HFF-Myc (cell line): ENCODE results near the gene RUNX1.

Experiments
- DNase-seq: peaks from one replicate; pipeline ENCODE4 v3.0.0-alpha.2; 2011; ENCODE audit warnings: low read depth; ENCODE audit errors: extremely low read depth
- H3K4me3 ChIP-seq: replicated peaks from 2 replicates; pipeline ENCODE4 v1.5.1; 2011; ENCODE audit warnings: low read depth, mild to moderate bottlenecking, control low read depth, low read length
- TF ChIP-seq, protein P1 (sequence below): IDR thresholded peaks from 2 replicates; pipeline ENCODE4 v1.5.1; 2012; ENCODE audit warnings: mild to moderate bottlenecking, low read depth, low read length, control low read depth; ENCODE audit errors: missing control alignments

The RUNX1 gene

DNA sequence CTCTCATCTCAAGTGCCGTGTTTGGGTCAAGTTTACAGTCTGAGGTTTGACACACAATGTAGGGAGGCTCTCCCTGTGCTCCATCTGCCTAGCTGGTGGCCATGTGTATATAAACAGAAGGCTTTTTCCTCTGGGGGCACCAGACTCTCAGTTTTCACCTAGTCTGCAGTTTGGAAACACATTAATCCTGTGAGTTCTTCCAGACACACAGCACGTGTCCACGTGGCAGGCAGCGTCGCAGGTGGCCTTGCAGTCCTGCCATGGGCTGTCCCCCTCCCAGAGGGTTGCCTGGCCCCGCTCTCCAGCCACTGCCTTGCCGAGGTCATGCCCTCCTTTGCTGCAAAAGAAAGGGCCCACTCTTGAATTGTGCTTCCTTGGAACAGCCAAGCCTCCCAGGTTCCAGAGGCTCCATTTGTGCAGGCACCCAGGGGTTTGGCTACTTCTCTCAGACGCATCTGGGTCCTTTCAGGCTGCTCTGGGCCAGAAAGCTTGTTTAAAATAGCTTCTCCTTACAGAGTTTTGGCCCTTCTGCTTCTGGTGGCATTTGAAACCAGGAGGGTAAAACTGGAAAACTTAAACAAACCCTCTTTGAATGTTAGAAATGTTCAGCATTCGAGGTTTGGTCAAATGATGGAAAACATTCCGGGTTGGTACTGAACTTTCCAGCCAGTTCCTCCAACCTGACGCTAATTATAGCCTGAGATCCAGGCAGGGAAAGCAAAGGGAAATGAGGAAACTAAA lies 4.4 kb upstream of the RUNX1 start:
- DNase-seq, result no peak
- H3K4me3 ChIP-seq, result no peak overlapping the region
- TF ChIP-seq, protein P1, sequence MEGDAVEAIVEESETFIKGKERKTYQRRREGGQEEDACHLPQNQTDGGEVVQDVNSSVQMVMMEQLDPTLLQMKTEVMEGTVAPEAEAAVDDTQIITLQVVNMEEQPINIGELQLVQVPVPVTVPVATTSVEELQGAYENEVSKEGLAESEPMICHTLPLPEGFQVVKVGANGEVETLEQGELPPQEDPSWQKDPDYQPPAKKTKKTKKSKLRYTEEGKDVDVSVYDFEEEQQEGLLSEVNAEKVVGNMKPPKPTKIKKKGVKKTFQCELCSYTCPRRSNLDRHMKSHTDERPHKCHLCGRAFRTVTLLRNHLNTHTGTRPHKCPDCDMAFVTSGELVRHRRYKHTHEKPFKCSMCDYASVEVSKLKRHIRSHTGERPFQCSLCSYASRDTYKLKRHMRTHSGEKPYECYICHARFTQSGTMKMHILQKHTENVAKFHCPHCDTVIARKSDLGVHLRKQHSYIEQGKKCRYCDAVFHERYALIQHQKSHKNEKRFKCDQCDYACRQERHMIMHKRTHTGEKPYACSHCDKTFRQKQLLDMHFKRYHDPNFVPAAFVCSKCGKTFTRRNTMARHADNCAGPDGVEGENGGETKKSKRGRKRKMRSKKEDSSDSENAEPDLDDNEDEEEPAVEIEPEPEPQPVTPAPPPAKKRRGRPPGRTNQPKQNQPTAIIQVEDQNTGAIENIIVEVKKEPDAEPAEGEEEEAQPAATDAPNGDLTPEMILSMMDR, result peak; percentile 17

DNA sequence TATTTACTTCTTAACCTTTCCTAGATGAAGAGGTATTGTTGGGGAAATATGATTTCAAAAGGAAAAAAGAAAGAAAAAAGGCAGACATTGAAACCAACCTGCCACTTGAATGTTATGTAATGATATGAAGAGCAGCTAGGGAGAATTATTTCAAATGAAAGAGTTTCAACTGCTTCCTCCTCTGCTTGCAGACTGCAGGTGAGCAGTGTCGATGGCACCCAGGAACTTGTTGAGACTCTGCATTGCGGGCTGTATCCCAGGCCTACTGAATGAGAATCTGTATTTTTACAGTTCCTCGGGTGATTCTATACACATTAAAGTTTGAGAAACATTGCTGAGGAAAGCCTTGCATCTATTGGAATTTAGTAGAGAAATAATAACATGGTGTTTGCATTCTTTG lies 3.7 kb upstream of the RUNX1 start:
- TF ChIP-seq, protein P1, result no peak
- DNase-seq, result no peak
- no peak overlapping the region for H3K4me3 ChIP-seq

DNA sequence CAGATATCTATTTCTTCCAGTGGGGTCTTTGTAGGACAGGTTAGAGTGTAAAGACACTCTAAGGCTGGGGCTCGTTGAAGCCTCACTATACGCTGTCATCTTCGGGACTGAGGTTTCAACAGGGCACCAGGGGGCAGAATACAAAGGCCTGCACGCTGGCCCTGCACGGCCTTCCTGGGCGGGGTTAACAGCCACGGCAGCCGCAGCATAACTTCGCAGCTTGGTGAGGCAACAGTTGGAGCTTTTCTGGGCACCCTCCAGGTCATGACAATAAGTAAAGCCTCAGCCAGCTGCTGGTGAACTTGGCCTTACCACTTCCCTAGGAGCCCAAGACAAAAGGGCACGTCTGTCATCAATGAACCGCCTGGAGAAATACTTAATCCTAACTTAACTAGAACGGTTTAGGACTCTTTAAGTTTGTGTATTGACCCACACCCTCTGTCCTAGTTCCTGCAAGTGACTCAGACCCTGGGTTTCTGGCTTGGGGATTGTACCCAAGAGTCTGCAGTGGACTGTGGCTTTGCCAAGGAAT lies 2.3 kb upstream of the RUNX1 start:
- TF ChIP-seq, protein P1, result peak; percentile 46
- peak; percentile 21 for DNase-seq
- H3K4me3 ChIP-seq, result no peak overlapping the region

DNA sequence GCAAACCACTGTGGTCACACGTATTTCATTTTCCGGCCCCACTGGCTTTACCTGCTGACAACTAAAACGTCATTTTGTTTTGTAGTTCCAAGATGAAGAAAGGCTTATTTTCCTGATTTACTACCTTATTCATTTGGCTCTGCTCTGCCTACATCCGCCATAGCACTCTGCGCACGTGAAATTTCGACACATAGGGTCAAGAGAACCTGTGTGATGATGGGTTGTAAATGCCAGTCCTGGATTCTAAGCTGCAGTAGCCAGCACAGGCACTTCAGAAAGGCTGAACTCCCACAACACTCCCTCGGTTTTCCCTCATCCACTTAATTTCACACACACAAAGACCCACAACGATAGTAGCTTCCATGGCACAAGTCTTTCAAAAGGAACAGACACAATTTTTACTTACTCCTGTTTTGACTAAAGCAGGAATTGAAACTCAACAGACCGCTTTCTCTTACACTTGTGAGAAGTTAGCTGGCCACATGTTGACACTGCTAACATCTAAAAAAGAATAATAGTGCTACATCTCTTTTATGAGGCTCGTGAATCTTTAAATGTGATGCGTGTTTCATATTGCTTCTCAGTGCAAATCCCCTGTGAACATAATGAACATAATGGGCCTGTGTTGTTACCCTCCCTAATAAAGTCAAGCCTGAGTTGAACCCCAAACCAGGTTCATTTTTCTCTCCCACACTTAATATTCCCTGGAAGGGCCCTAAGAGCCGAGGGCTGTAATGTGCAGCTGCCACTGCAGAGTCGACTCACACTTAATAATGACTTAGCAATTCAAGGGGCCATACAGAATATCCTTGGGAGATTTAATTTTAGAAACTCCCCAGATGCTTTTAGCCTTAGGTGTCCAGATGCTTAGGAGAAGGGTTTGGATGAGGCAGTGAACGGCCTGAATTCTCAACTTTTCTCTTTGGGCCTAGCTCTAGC lies 1.5 kb upstream of the RUNX1 start:
- TF ChIP-seq, protein P1, result no peak
- DNase-seq, result no peak
- no peak overlapping the region for H3K4me3 ChIP-seq

DNA sequence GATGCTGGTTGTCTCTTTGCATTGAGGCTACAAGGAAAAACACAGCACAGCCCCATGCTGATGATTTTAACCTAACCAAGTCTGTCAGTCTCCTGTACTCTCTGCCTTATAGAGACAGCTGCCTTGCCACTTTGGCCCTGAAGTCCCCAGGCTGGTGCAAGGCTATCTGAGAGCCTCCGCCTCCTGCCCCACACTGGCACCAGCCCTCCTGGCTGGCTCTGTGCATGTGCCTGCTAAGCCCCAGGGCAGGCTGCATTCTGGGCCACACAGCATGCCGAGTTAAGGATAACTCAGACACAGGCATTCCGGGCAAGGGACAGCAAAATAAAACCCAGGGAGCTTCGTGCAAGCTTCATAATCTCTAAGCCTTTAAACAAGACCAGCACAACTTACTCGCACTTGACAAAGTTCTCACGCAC lies 910 bp downstream of the RUNX1 start:
- DNase-seq, result peak; percentile 5
- TF ChIP-seq, protein P1, result no peak
- peak overlapping the region; percentile 37 for H3K4me3 ChIP-seq

DNA sequence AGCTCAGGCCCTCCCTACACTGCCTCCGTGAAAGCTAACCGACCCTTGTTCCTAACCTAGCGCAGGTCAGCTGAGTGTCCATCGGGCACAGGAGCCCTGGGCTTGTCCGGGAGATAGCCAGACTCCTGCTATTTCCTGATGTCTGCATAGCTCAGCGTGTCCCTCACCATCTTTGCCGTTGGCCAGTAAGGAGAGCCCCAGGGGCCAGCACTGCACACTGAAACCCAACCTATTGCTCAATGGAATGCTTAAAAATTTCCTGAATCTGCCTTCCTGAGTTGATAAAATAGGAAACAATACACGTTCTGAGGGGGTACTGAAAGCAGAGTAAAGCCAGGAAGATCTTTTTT lies 2.2 kb downstream of the RUNX1 start:
- TF ChIP-seq, protein P1, result no peak
- DNase-seq, result peak; percentile 6
- H3K4me3 ChIP-seq, result peak overlapping the region; percentile 37
